Measurements from ENCODE around the gene NRXN2.

Gene NRXN2

DNA sequence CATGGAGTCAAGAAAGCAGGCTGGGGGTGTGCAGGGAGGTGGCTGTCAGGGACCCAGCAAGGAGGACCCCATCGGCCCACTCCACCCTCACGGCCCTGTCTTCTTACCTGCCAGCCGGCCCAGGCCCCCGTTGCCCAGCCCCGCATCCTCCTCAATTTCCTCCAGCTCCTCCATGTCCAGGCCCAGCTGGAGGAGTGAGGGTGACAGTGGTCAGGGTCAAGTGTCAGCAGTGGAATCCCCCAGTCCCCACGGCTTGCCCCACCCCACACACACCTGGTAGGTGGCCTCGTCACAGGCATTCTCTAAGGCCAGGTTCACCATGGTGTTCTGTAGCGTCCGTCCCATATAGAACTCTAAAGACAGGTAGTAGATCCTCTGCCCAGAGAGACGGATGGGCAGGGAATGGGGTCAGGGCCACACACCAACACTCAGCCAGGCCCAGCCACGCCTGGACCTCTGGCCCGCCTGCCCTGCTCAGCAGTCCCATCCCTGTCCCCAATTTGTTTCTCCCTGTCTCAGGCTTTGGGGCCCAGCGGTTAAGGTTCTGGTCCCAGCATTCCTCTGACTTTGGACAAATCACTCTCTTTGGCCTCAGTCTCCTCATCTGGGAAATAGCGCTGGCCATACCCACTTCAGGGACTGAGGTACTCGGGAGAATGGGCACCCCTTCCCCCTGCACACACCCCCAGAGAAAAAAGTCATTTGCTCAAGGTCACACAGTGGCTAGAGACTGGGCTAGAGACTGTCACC is 35.5 kb upstream of the NRXN2 start:
- peak overlapping the region; percentile 76 for H3K27ac ChIP-seq (ENCODE audit: low read length)
- H3K4me1 ChIP-seq (ENCODE audit: control insufficient read depth, insufficient read depth, low read length): peaks cover 50% of the 10 kb centered on the region
- H3K4me3 ChIP-seq (ENCODE audit: low read length in 2 of 2): peak overlapping the region; percentile 26 to 73
- H3K36me3 ChIP-seq (ENCODE audit: control insufficient read depth in 2 of 2, insufficient read depth in 2 of 2, low read length in 2 of 2): peaks cover 6 to 11% of the 10 kb centered on the region in 2 donors
- H3K9me3 ChIP-seq (ENCODE audit: control insufficient read depth in 2 of 2, low read length in 2 of 2): no peaks in the 10 kb centered on the region
- H3K9ac ChIP-seq (ENCODE audit: low read length in 2 of 2): peak overlapping the region; percentile 9 to 36
- H3K27me3 ChIP-seq (ENCODE audit: control insufficient read depth in 1 of 2, insufficient read depth in 2 of 2, low read length in 2 of 2): no peaks in the 10 kb centered on the region

DNA sequence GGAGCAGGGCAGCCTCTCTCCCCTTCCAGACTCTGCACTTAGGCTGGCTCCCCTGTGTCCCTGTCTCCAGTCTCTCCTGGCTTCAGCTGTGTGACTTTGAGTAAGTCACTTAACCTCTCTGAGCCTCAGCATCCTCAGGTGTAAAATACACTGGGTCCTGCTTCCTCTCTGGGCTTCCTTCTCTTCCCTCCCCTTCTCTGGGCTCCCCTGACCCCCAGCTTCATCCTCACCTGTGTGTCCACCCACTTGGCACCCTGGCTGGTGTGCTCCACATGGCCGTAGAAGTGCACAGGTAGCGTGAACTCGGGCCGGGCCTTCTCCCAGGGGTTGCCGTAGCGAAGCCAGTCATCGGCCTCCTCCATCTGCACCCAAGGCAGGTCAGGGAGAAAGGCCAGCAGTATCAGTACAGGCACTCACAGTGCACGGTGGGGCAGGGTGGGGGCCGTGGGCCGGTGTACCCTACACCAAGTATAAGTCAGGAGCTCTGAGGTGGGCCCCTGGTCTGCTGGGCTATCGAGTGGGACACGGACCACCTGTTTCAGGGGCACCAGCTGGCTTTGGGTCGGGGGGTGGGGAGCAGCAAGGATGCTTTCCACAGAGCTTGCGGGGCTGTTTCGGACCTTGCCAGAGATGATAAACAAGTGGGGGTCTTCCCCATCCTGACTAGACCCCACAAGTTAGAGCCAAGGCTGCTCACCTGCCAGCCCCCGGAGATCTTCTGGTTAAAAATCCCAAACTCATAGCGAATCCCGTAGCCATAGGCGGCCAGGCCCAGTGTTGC is 34.7 kb upstream of the NRXN2 start:
- H3K9me3 ChIP-seq (ENCODE audit: control insufficient read depth in 2 of 2, low read length in 2 of 2): no peaks in the 10 kb centered on the region
- H3K4me1 ChIP-seq (ENCODE audit: control insufficient read depth, insufficient read depth, low read length): peaks cover 42% of the 10 kb centered on the region
- H3K27me3 ChIP-seq (ENCODE audit: control insufficient read depth in 1 of 2, insufficient read depth in 2 of 2, low read length in 2 of 2): no peaks in the 10 kb centered on the region
- no peak overlapping the region for H3K4me3 ChIP-seq (ENCODE audit: low read length in 2 of 2)
- no peak overlapping the region for H3K9ac ChIP-seq (ENCODE audit: low read length in 2 of 2)
- peaks cover 3 to 9% of the 10 kb centered on the region in 2 donors for H3K36me3 ChIP-seq (ENCODE audit: control insufficient read depth in 2 of 2, insufficient read depth in 2 of 2, low read length in 2 of 2)
- H3K27ac ChIP-seq (ENCODE audit: low read length): no peak overlapping the region

DNA sequence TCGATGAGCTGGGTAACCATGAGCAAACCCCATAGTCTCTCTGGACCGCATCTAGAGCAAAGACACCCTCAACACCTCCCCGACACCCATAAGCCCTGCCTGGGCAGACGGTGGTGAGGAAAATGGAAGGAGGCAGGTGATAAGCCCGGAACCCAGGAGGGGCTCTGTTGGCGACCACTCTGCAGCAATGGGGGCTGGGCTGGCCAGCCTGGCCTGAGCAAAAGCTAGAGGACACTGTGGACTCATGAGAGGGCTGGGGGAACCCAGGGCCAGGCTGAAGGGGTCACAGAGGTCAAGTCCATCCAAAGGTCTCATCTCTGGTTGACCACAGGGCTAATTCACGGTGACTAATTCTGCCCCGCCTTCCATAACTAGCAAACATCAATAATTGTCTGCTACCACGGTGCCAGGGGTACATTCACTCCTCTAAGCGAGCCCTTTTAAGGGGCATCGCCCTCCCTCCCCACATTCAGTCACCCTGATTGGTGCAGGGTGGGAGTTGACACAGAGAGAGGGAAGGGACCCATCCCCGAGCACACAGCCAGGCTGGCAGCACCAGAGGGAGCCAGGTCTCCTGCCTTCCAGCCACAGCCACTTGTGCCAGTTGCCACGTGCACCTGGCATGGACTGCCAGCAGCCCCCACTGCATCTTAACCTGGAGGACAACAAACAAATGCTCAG is 32.8 kb upstream of the NRXN2 start:
- Histone ChIP-seq H3K9ac (ENCODE audit: low read length in 2 of 2) (no peak overlapping the region), H3K36me3 (ENCODE audit: control insufficient read depth in 2 of 2, insufficient read depth in 2 of 2, low read length in 2 of 2) (peaks cover 7 to 24% of the 10 kb centered on the region in 2 donors), H3K9me3 (ENCODE audit: control insufficient read depth in 2 of 2, low read length in 2 of 2) (no peaks in the 10 kb centered on the region), H3K4me3 (ENCODE audit: low read length in 2 of 2) (no peak overlapping the region), H3K27me3 (ENCODE audit: control insufficient read depth in 1 of 2, insufficient read depth in 2 of 2, low read length in 2 of 2) (no peaks in the 10 kb centered on the region), H3K27ac (ENCODE audit: low read length) (no peak overlapping the region), H3K4me1 (ENCODE audit: control insufficient read depth, insufficient read depth, low read length) (peaks cover 27% of the 10 kb centered on the region)

DNA sequence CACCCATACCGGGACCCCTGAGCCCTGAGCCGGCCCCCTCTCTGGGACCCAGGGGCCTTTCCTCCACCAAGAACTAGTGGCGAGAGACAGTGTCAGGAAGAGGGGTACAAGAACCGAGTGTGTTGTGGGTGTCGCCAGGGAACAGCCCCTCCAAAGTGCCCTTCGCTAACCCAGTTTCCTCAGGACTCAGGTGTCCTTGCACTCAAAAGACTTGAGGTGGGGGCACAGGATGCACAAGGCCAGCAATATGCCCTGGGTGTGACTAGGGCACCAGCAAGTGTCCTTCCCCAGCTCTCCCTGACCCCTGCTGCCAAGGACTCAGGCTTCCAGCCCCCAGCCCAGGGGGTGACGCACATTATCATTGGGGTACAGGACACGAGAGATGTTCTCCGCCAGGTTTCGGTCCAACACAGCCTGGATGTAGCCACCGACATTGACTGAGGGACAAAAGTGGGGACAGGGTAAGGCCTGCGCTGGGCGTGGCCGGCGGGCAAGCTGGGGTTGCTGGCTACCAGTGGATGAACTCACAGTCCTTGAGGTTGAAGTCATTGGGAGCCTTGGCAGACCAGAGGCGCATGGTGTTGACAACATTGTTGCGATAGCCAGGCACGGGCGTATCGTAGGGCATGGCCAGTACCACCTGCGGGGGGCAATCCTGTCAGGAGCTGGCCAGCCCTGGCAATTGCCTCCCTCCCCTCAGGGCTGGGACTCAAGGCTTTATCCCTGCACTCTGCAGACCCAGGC is 32.1 kb upstream of the NRXN2 start:
- peaks cover 19% of the 10 kb centered on the region for H3K4me1 ChIP-seq (ENCODE audit: control insufficient read depth, insufficient read depth, low read length)
- H3K4me3 ChIP-seq (ENCODE audit: low read length in 2 of 2): no peak overlapping the region
- H3K27ac ChIP-seq (ENCODE audit: low read length): no peak overlapping the region
- H3K36me3 ChIP-seq (ENCODE audit: control insufficient read depth in 2 of 2, insufficient read depth in 2 of 2, low read length in 2 of 2): peaks cover 11 to 28% of the 10 kb centered on the region in 2 donors
- H3K9ac ChIP-seq (ENCODE audit: low read length in 2 of 2): no peak overlapping the region
- no peaks in the 10 kb centered on the region for H3K27me3 ChIP-seq (ENCODE audit: control insufficient read depth in 1 of 2, insufficient read depth in 2 of 2, low read length in 2 of 2)
- H3K9me3 ChIP-seq (ENCODE audit: control insufficient read depth in 2 of 2, low read length in 2 of 2): no peaks in the 10 kb centered on the region

DNA sequence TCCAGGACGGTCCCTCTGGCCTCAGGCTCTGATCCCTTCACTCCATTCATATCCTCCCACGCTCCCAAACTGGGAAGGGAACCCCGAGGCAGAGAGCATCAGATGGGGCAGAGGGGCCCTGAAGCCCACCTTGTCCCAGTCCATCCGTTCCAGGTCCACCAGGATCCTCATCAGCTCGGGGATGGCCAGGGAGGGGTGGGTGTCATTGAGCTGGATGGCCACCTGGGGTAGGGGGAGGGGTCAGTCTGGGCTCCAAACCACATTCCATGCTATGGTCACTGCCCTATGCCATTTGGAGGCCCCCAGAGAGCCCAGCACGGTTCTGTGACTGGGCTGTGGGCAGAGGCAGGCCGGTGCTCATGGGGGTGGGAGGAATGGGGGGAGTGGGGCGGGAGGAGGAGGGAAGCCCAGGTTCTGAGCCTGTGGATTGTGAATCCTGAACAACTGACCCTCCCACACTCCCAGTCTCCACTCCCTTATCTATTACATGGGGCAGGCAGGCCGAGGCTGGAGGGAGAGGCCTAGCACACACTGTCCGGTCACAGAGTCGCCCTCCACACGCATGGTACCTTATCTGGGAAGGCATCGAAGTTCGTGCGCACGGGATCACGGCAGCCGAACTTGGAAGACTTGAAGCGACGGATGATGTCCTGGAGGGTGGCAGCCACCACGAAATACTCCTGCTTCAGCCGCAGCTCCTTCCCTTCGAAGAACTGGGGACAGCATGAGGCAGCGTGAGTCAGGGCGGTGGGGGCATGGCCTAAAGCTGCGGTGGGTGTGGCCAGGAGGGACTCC is 31.3 kb upstream of the NRXN2 start:
- Histone ChIP-seq H3K4me3 (ENCODE audit: low read length in 2 of 2) (no peak overlapping the region), H3K27ac (ENCODE audit: low read length) (no peak overlapping the region), H3K4me1 (ENCODE audit: control insufficient read depth, insufficient read depth, low read length) (peaks cover 12% of the 10 kb centered on the region), H3K9ac (ENCODE audit: low read length in 2 of 2) (no peak overlapping the region), H3K9me3 (ENCODE audit: control insufficient read depth in 2 of 2, low read length in 2 of 2) (no peaks in the 10 kb centered on the region), H3K27me3 (ENCODE audit: control insufficient read depth in 1 of 2, insufficient read depth in 2 of 2, low read length in 2 of 2) (no peaks in the 10 kb centered on the region), H3K36me3 (ENCODE audit: control insufficient read depth in 2 of 2, insufficient read depth in 2 of 2, low read length in 2 of 2) (peaks cover 11 to 28% of the 10 kb centered on the region in 2 donors)

DNA sequence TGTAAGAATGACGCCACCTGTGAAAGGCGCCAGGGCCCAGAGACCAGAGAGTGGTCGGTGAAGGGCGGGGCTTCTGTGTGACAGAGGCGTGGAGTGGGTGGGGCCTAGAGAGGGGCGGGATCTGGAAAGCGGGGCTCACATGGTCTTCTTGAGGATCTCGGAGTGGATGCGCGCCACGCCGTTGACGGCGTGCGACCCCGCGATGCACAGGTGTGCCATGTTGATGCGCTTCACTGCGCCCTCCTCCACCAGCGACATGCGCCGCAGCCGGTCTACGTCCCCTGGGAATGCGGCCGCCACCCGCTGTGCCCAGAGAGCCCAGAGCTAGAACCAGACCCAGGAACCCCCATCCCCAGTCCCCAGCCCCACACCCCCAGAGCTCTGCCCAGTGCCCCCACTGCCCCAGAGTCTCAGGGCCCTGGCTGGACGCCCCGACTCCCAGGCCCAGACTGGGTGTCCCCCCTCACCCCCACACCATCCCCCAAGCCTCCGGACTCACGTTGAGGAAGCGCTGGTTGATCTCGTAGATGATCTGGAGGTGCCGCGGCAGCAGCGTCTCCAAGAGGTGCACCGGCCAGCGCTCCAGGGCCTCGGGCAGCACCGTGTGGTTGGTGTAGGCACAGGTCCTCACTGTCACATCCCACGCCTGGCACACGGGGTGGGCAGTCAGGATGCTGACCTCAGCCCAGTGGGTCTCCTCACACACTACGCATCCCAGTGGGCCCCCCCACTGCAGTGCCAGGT is 30.6 kb upstream of the NRXN2 start:
- Histone ChIP-seq H3K4me3 (ENCODE audit: low read length in 2 of 2) (no peak overlapping the region), H3K36me3 (ENCODE audit: control insufficient read depth in 2 of 2, insufficient read depth in 2 of 2, low read length in 2 of 2) (peaks cover 11 to 28% of the 10 kb centered on the region in 2 donors), H3K9me3 (ENCODE audit: control insufficient read depth in 2 of 2, low read length in 2 of 2) (no peaks in the 10 kb centered on the region), H3K4me1 (ENCODE audit: control insufficient read depth, insufficient read depth, low read length) (peaks cover 4% of the 10 kb centered on the region), H3K9ac (ENCODE audit: low read length in 2 of 2) (no peak overlapping the region), H3K27me3 (ENCODE audit: control insufficient read depth in 1 of 2, insufficient read depth in 2 of 2, low read length in 2 of 2) (no peaks in the 10 kb centered on the region), H3K27ac (ENCODE audit: low read length) (no peak overlapping the region)

DNA sequence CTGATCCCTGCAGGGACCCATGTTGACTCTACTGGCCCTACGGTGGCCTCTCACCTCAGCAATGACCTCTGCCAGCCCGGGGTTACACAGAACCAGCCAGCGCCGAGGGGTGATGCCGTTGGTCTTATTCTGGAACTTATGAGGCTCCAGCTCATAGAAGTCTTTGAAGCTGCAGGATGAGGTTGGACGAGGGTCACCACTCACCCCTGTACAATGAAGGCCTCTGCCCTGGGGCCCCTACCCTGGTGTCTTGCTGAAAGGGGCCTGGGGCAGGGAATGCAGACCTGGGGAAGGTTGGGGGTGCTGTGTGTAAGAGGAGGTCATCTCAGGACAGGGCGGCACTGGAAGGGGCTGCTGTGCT is 30.0 kb upstream of the NRXN2 start:
- H3K36me3 ChIP-seq (ENCODE audit: control insufficient read depth in 2 of 2, insufficient read depth in 2 of 2, low read length in 2 of 2): peaks cover 11 to 28% of the 10 kb centered on the region in 2 donors
- no peak overlapping the region for H3K4me3 ChIP-seq (ENCODE audit: low read length in 2 of 2)
- H3K9me3 ChIP-seq (ENCODE audit: control insufficient read depth in 2 of 2, low read length in 2 of 2): no peaks in the 10 kb centered on the region
- H3K9ac ChIP-seq (ENCODE audit: low read length in 2 of 2): no peak overlapping the region
- no peaks in the 10 kb centered on the region for H3K27me3 ChIP-seq (ENCODE audit: control insufficient read depth in 1 of 2, insufficient read depth in 2 of 2, low read length in 2 of 2)
- H3K27ac ChIP-seq (ENCODE audit: low read length): no peak overlapping the region
- no peaks in the 10 kb centered on the region for H3K4me1 ChIP-seq (ENCODE audit: control insufficient read depth, insufficient read depth, low read length)

DNA sequence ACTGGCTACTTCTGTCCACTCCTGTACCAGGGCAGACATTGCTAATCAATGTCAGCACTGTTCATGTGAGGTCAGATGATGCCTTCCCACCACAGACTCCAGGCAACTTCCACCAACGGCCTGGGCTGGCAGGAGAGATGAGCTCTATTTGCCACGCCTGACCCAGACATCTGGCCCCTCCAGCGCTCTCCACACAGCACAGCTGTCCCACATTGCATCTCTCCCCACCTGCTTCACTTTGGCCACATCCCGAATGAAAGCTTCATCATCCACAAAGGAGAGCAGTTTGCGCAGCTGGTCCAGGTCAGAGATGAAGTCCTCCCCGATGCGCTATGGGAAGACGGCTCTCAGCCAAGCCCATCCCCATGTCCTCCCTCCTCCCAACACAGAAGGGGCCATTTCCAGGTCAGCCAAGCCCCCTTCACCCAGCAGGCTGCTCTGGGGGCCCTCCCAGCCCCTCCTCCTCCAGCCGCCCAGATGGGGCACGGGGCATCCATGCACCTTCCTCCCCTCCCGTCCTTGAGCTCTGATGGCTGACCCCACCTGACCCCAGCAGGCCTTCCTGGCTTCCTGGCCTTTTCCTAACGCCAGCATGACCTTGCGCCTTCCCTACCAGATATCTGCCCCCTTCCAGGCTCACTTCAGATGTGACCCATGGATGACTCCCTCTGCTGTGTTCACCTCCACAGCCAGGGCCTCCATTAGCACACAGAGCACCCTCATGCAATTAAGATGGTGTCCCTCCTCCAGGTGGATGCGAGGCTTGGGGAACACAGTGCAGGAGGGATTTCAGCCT is 29.4 kb upstream of the NRXN2 start:
- H3K36me3 ChIP-seq (ENCODE audit: control insufficient read depth in 2 of 2, insufficient read depth in 2 of 2, low read length in 2 of 2): peaks cover 11 to 28% of the 10 kb centered on the region in 2 donors

DNA sequence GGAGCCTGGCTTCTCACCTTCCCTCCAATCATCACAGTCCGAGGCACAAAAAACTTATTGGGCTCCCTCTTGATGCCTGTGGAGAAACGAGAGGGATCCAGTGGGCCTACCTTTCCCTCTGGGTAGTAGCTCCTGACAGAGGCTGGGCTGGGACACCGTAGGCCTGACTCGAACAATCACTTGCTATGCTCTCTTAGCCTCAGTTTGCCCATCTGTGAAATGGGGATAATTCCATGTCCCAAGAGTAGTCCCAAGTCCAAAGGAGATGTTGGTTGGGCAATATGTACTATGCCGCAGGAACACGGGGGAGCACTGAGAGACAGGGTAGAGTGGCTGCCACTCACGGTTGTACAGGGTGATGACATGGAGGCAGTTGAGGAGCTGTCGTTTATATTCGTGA is 28.6 kb upstream of the NRXN2 start:
- no peak overlapping the region for H3K4me3 ChIP-seq (ENCODE audit: low read length in 2 of 2)

More for the DNA sequence above, 29.4 kb upstream of the NRXN2 start:
- Histone ChIP-seq H3K4me3 (ENCODE audit: low read length in 2 of 2) (no peak overlapping the region), H3K27ac (ENCODE audit: low read length) (no peak overlapping the region), H3K9me3 (ENCODE audit: control insufficient read depth in 2 of 2, low read length in 2 of 2) (no peaks in the 10 kb centered on the region), H3K9ac (ENCODE audit: low read length in 2 of 2) (no peak overlapping the region), H3K27me3 (ENCODE audit: control insufficient read depth in 1 of 2, insufficient read depth in 2 of 2, low read length in 2 of 2) (no peaks in the 10 kb centered on the region), H3K4me1 (ENCODE audit: control insufficient read depth, insufficient read depth, low read length) (no peaks in the 10 kb centered on the region)

More for the DNA sequence above, 28.6 kb upstream of the NRXN2 start:
- Histone ChIP-seq H3K9ac (ENCODE audit: low read length in 2 of 2) (no peak overlapping the region), H3K36me3 (ENCODE audit: control insufficient read depth in 2 of 2, insufficient read depth in 2 of 2, low read length in 2 of 2) (peaks cover 11 to 28% of the 10 kb centered on the region in 2 donors), H3K27ac (ENCODE audit: low read length) (peak overlapping the region; percentile 18), H3K9me3 (ENCODE audit: control insufficient read depth in 2 of 2, low read length in 2 of 2) (no peaks in the 10 kb centered on the region), H3K27me3 (ENCODE audit: control insufficient read depth in 1 of 2, insufficient read depth in 2 of 2, low read length in 2 of 2) (no peaks in the 10 kb centered on the region), H3K4me1 (ENCODE audit: control insufficient read depth, insufficient read depth, low read length) (no peaks in the 10 kb centered on the region)

All from stomach smooth muscle (tissue), 2 donors.